ENCODE measurements around the gene CHIC1. TPM values are rescaled to one million over a fixed set of nuclear protein-coding genes. Genes with fewer than 3 reads are reported as not detected.
"Not testable (repeated sequence)": the region's sequence is repeated elsewhere in the genome, so short reads cannot be mapped to it uniquely, and the experiment has no call there.

Gene CHIC1
- total RNA-seq (2014; rRNA removed) (2.4 and 3.8 TPM in 2 replicates), Bru-seq, nascent RNA (percentile 69 among the genes with signal in this experiment), BruChase-seq, experiment 1, labeled RNA remaining after a 6-hour chase (percentile 61 among the genes with signal in this experiment), BruChase-seq, experiment 2, labeled RNA remaining after a 2-hour chase (percentile 77 among the genes with signal in this experiment)
- long read RNA-seq, full-length matches to known transcripts, result 2 of 7 reads
- long read RNA-seq, partial matches to known transcripts, result 1 of 7 reads
- long read RNA-seq, other reads (novel, unspliced or antisense), result 4 of 7 reads

DNA sequence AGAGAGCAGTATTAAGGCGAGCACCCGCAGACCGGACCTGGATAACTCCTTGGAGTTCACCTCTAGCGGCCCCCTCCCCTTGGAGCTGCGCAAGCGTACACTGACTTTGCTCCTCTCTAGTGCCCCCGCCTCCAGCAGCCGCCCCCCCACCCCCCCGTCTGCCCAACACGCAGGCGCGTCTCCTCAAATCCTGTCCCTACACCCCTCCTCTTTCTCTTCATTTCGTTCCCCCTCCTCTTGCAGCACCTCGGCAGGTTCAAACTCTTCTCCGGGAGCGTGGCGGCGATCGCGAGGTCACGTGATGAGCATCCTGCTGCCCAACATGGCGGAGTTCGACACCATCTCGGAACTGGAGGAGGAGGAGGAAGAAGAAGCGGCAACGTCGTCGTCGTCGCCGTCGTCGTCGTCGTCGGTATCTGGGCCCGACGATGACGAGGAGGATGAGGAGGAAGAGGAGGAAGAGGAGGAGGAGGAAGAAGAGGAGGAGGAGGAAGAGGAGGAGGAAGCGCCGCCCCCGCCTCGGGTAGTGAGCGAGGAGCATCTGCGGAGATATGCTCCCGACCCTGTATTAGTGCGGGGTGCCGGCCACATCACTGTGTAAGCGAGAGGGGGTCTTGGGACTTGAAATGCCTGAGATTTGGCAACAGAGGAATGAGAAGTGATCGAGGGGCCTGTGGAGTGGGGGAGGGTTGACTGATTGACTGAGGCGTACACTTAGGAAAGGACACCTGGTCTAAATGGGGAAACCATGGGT lies at the start of gene CHIC1:
Gene CHIC1, plus strand, starts transcription at position 214 of the 754 bp plus-strand sequence. Its CDS starts 88 bp downstream, at position 302.
- peaks cover 10% of the 10 kb centered on the region for H3K4me1 ChIP-seq (ENCODE audit: insufficient read depth, low read length)
- H3K36me3 ChIP-seq (ENCODE audit: low read depth, low read length), result no peaks in the 10 kb centered on the region
- DNase-seq (peak; percentile 61), ATAC-seq (peak; percentile 83)
- H3K9me3 ChIP-seq (ENCODE audit: low read length), result no peaks in the 10 kb centered on the region
- ChIA-PET CTCF (interaction anchor here (0.6 kb wide), 1 partner anchor 22 kb away, joined by 3 read pairs; no protein-coding TSS in a partner anchor), POLR2A (ENCODE audit: unreplicated experiment) (interaction anchor here (0.6 kb wide), 1 partner anchor 1251 kb away, joined by 4 read pairs; no protein-coding TSS in a partner anchor)
- peak within 1 kb of the TSS; percentile 49 for H3K27ac ChIP-seq (ENCODE audit: low read length)
- H3K27me3 ChIP-seq (ENCODE audit: low read length), result no peaks in the 10 kb centered on the region
- H3K4me3 ChIP-seq (ENCODE audit: low read length), result peak within 1 kb of the TSS; percentile 93
- H3K9ac ChIP-seq (ENCODE audit: low read length), result peak within 1 kb of the TSS; percentile 76
- H3F3A ChIP-seq (ENCODE audit: low read length, unreplicated experiment), result no peaks in the 10 kb centered on the region
- peak within 1 kb of the TSS; percentile 91 for H2AFZ ChIP-seq (ENCODE audit: low read length)
- H3K79me2 ChIP-seq (ENCODE audit: low read length), result peaks cover 19% of the 10 kb centered on the region
- BruUV-seq (replicated peaks), result no TSS peak
- TF ChIP-seq EZH2phosphoT487 (IDR thresholded peaks at IDR 0.05; ENCODE audit: borderline replicate concordance, low read length) (no peak), EZH2 (IDR thresholded peaks at IDR 0.05; ENCODE audit: low read length, unreplicated experiment) (no peak), CTCF (conservative IDR thresholded peaks at IDR 0.05; ENCODE audit: low read depth, low read length) (no peak)
- H4K20me1 ChIP-seq (ENCODE audit: low read length), result no peaks in the 10 kb centered on the region
- intact Hi-C loops (cut with micrococcal nuclease), result loop anchor here (1.0 to 10.0 kb wide), 2 partner anchors 14 to 122 kb away; no protein-coding TSS in a partner anchor
- H3K4me2 ChIP-seq (ENCODE audit: low read length), result peak within 1 kb of the TSS; percentile 97
- no peaks in the 10 kb centered on the region for H3K9me2 ChIP-seq (replicated peaks; ENCODE audit: low read length)

DNA sequence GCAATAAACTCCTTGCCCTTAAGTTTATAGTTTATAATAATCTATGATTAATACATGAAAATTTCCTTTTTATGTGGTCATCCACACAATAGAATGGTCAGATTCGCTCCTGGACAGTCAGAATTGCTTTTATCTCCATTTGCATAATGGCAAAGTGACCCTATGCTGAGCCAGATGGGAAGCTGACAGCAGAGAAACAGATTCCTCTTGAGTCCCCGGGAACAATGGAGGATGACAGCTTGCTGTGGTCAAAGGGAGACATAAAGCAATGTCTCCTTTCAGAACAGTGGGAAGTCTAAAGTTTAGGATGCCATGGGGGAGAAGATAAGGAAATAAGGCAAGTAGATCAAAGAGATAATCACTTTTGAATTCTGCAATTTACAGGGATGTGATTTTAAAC lies 40.2 kb upstream of the CHIC1 start:
- ATAC-seq; H3K4me1 ChIP-seq (ENCODE audit: insufficient read depth, low read length); H3K27ac ChIP-seq (ENCODE audit: low read length); H3K4me2 ChIP-seq (ENCODE audit: low read length); CTCF ChIA-PET; intact Hi-C loops (cut with micrococcal nuclease); H3K9me3 ChIP-seq (ENCODE audit: low read length); BruUV-seq (replicated peaks); H3F3A ChIP-seq (ENCODE audit: low read length, unreplicated experiment); H3K36me3 ChIP-seq (ENCODE audit: low read depth, low read length); H3K27me3 ChIP-seq (ENCODE audit: low read length); H3K9me2 ChIP-seq (replicated peaks; ENCODE audit: low read length); H3K9ac ChIP-seq (ENCODE audit: low read length); H3K79me2 ChIP-seq (ENCODE audit: low read length); DNase-seq; H4K20me1 ChIP-seq (ENCODE audit: low read length); H2AFZ ChIP-seq (ENCODE audit: low read length); H3K4me3 ChIP-seq (ENCODE audit: low read length); POLR2A ChIA-PET (ENCODE audit: unreplicated experiment): not testable (repeated sequence)

DNA sequence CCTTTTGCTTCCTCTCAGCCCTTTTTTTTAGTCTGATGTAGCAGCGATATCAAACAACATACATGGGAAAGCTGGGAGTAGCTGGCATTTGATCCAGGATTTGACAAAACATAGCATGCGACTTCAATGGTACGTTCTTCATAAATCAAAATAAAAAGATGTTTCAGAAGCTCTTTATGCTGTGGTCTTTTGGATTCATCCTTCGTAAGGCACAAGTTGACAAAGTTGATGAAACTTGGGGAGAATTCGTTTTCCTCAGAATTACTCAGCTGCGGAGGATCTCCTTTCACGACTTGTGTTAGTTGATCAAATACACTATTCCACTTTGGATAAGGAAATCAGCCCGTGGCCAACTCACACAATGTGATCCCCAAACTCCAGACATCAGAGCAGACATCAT lies 38.1 kb upstream of the CHIC1 start:
- Histone ChIP-seq H3K79me2 (ENCODE audit: low read length) (no peaks in the 10 kb centered on the region), H3K36me3 (ENCODE audit: low read depth, low read length) (no peaks in the 10 kb centered on the region), H3K27me3 (ENCODE audit: low read length) (peaks cover 4% of the 10 kb centered on the region; the same call in 1 of the 2 replicates), H3K4me2 (ENCODE audit: low read length) (no peak overlapping the region), H3K9me2 (replicated peaks; ENCODE audit: low read length) (no peaks in the 10 kb centered on the region), H3F3A (ENCODE audit: low read length, unreplicated experiment) (no peaks in the 10 kb centered on the region), H3K4me1 (ENCODE audit: insufficient read depth, low read length) (no peaks in the 10 kb centered on the region), H4K20me1 (ENCODE audit: low read length) (no peaks in the 10 kb centered on the region), H3K4me3 (ENCODE audit: low read length) (no peak overlapping the region), H3K9me3 (ENCODE audit: low read length) (no peaks in the 10 kb centered on the region), H2AFZ (ENCODE audit: low read length) (no peak overlapping the region), H3K9ac (ENCODE audit: low read length) (no peak overlapping the region), H3K27ac (ENCODE audit: low read length) (no peak overlapping the region)
- CTCF ChIA-PET, result no interaction called here
- POLR2A ChIA-PET (ENCODE audit: unreplicated experiment), result no interaction called here
- DNase-seq (no peak), ATAC-seq (no peak)
- TF ChIP-seq EZH2 (IDR thresholded peaks at IDR 0.05; ENCODE audit: low read length, unreplicated experiment) (no peak), CTCF (conservative IDR thresholded peaks at IDR 0.05; ENCODE audit: low read depth, low read length) (no peak), EZH2phosphoT487 (IDR thresholded peaks at IDR 0.05; ENCODE audit: borderline replicate concordance, low read length) (no peak)
- intact Hi-C loops (cut with micrococcal nuclease), result no loop called here
- no TSS peak for BruUV-seq (replicated peaks)

All from PC-3 (cell line).